SK-N-SH (cell line): ENCODE data around the gene RTN4RL1. TPM values are rescaled to one million over a fixed set of nuclear protein-coding genes. Genes with fewer than 3 reads are reported as not detected.
A peak's percentile ranks its signal among the peaks of the same experiment; 100 is the strongest.

Experiments
- CTCF ChIA-PET: fragments of 300-600, 350-600 bp; formaldehyde crosslinking; extraction: SDS; loops from one replicate; lab custom pipeline; 2021; lab: Yijun Ruan, JAX
- POLR2A ChIA-PET: fragments of 350-600 bp; sonication (Branson Sonifier 250); formaldehyde crosslinking; extraction: SDS; loops from one replicate; lab custom pipeline; 2020; ENCODE audit warnings: antibody characterized with exemption, inconsistent platforms; lab: Yijun Ruan, JAX
- DNase-seq: peaks from one replicate; pipeline ENCODE4 v3.0.0; 2012
- H2AFZ ChIP-seq: fragments of 200-600 bp; sonication (generic); 2 replicates; pipeline ENCODE4 v1.8.1; 2016; ENCODE audit warnings: antibody characterized with exemption, mild to moderate bottlenecking, low read depth
- H3F3A ChIP-seq: fragments of 200-600 bp; sonication (generic); replicated peaks from 2 replicates; pipeline ENCODE3; 2016; ENCODE audit warnings: antibody characterized with exemption, mild to moderate bottlenecking; ENCODE audit not compliant: insufficient read depth
- H3K27ac ChIP-seq, 2 experiments: fragments of 200-500 bp in 1 of 2; fragments of 200-600 bp in 1 of 2; sonication (Bioruptor generic) in 1 of 2; sonication (generic), shearing (Covaris generic) in 1 of 2; 2 replicates each; pipeline versions ENCODE4 v1.5.1 to v1.6.1; 2014 to 2016; ENCODE audit warnings: low read depth in 2 of 2, inconsistent platforms in 1 of 2, low read length in 1 of 2, mild to moderate bottlenecking in 1 of 2, mixed read lengths in 1 of 2
- H3K27me3 ChIP-seq: fragments of 200-600 bp; sonication (generic), shearing (Covaris generic); 2 replicates; pipeline ENCODE4 v1.6.1; 2016; ENCODE audit warnings: mixed run types; ENCODE audit not compliant: insufficient read depth
- H3K36me3 ChIP-seq, 2 experiments: fragments of 200-500 bp in 1 of 2; fragments of 200-600 bp in 1 of 2; sonication (Bioruptor generic) in 1 of 2; sonication (generic) in 1 of 2; replicated peaks in 1 of 2; 2 replicates each; pipeline versions ENCODE3 to v1.5.1; 2014 to 2016; ENCODE audit warnings: low read length in 1 of 2, mild to moderate bottlenecking in 1 of 2; ENCODE audit not compliant: insufficient read depth in 2 of 2, control insufficient read depth in 1 of 2
- H3K4me1 ChIP-seq, 2 experiments: fragments of 200-500 bp in 1 of 2; fragments of 200-600 bp in 1 of 2; sonication (Bioruptor generic) in 1 of 2; sonication (generic), shearing (Covaris generic) in 1 of 2; 2 replicates each; pipeline versions ENCODE4 v1.5.1 to v1.6.1; 2014 to 2016; ENCODE audit warnings: low read depth in 1 of 2, low read length in 1 of 2, mixed run types in 1 of 2; ENCODE audit not compliant: insufficient read depth in 2 of 2, control insufficient read depth in 1 of 2
- H3K4me2 ChIP-seq: fragments of 200-600 bp; sonication (generic), shearing (Covaris generic); 2 replicates; pipeline ENCODE4 v1.6.1; 2017; ENCODE audit warnings: mixed run types
- H3K4me3 ChIP-seq, 2 experiments: fragments of 200-500 bp in 1 of 2; fragments of 200-600 bp in 1 of 2; sonication (Bioruptor generic) in 1 of 2; sonication (generic), shearing (Covaris generic) in 1 of 2; 2 replicates each; pipeline versions ENCODE4 v1.5.1 to v1.8.1; 2014 to 2016; ENCODE audit warnings: low read depth in 2 of 2, inconsistent platforms in 1 of 2, low read length in 1 of 2, mild to moderate bottlenecking in 1 of 2, mixed read lengths in 1 of 2, moderate library complexity in 1 of 2
- H3K79me2 ChIP-seq: fragments of 200-600 bp; sonication (generic); 2 replicates; pipeline ENCODE4 v1.8.1; 2017; ENCODE audit warnings: mild to moderate bottlenecking; ENCODE audit not compliant: insufficient read depth
- H3K9ac ChIP-seq: fragments of 200-600 bp; sonication (generic); 2 replicates; pipeline ENCODE4 v1.6.1; 2017; ENCODE audit warnings: mixed run types
- H3K9me2 ChIP-seq: fragments of 200-600 bp; sonication (generic); 2 replicates; pipeline ENCODE4 v1.6.1; 2017; ENCODE audit warnings: mixed run types
- H3K9me3 ChIP-seq: fragments of 200-600 bp; sonication (generic); 2 replicates; pipeline ENCODE4 v1.6.1; 2017; ENCODE audit warnings: mixed run types, mild to moderate bottlenecking, moderate library complexity
- H4K20me1 ChIP-seq: fragments of 200-600 bp; sonication (generic); 2 replicates; pipeline ENCODE4 v1.6.1; 2017; ENCODE audit warnings: mild to moderate bottlenecking, mixed run types; ENCODE audit not compliant: insufficient read depth
- ELF1 ChIP-seq: IDR thresholded peaks from 2 replicates; pipeline ENCODE4 v1.4.0; 2012
- EP300 ChIP-seq, 2 experiments: IDR thresholded peaks; 2 replicates each; pipeline versions ENCODE4 v1.4.0 to v1.6.1; 2012; ENCODE audit warnings: borderline replicate concordance in 1 of 2, low read depth in 1 of 2, low read length in 1 of 2
- FOXM1 ChIP-seq: IDR thresholded peaks from 2 replicates; pipeline ENCODE4 v1.4.0; 2012; ENCODE audit warnings: low read depth, mild to moderate bottlenecking
- GATA2 ChIP-seq: sonication (generic); formaldehyde crosslinking; IDR thresholded peaks from 2 replicates; pipeline ENCODE4 v1.5.0; 2020; ENCODE audit warnings: mild to moderate bottlenecking, missing genetic modification reagents
- IRF3 ChIP-seq: fragments of 150-350 bp; IDR thresholded peaks from 2 replicates; pipeline ENCODE4 v1.6.1; 2016; ENCODE audit warnings: mild to moderate bottlenecking, low read depth, low read length
- MEF2A ChIP-seq: IDR thresholded peaks from 2 replicates; pipeline ENCODE4 v1.4.0; 2012; ENCODE audit warnings: low read depth, borderline replicate concordance
- MXI1 ChIP-seq: IDR thresholded peaks from 2 replicates; pipeline ENCODE4 v1.6.1; 2012; ENCODE audit warnings: mild to moderate bottlenecking, low read depth, low read length, improper control_type of control experiment
- NRF1 ChIP-seq: IDR thresholded peaks from 2 replicates; pipeline ENCODE4 v1.6.1; 2012; ENCODE audit warnings: low read depth, mild to moderate bottlenecking, low read length
- POLR2AphosphoS5 ChIP-seq: IDR thresholded peaks from 2 replicates; pipeline ENCODE4 v1.6.1; 2012; ENCODE audit warnings: low read depth, low read length
- RAD21 ChIP-seq: IDR thresholded peaks from 2 replicates; pipeline ENCODE4 v1.6.1; 2012; ENCODE audit warnings: mild to moderate bottlenecking, low read length
- RCOR1 ChIP-seq: fragments of 150-350 bp; IDR thresholded peaks from 2 replicates; pipeline ENCODE4 v1.6.1; 2017; ENCODE audit warnings: antibody characterized with exemption, low read length
- RFX5 ChIP-seq: IDR thresholded peaks from 2 replicates; pipeline ENCODE4 v1.6.1; 2012; ENCODE audit warnings: mild to moderate bottlenecking, improper control_type of control experiment, low read length
- SIN3A ChIP-seq: IDR thresholded peaks from 2 replicates; pipeline ENCODE4 v1.6.1; 2012; ENCODE audit warnings: low read depth, mild to moderate bottlenecking, low read length, moderate library complexity, borderline replicate concordance
- SMC3 ChIP-seq: IDR thresholded peaks from 2 replicates; pipeline ENCODE4 v1.6.1; 2012; ENCODE audit warnings: low read depth, low read length, improper control_type of control experiment
- TAF1 ChIP-seq: IDR thresholded peaks from 2 replicates; pipeline ENCODE4 v1.6.1; 2012; ENCODE audit warnings: low read depth, mild to moderate bottlenecking, low read length, moderate library complexity, borderline replicate concordance
- TCF12 ChIP-seq: IDR thresholded peaks from 2 replicates; pipeline ENCODE4 v1.4.0; 2012
- TEAD4 ChIP-seq: IDR thresholded peaks from 2 replicates; pipeline ENCODE4 v1.4.0; 2012; ENCODE audit warnings: mild to moderate bottlenecking, borderline replicate concordance; ENCODE audit not compliant: insufficient read depth
- USF1 ChIP-seq: IDR thresholded peaks from 2 replicates; pipeline ENCODE4 v1.4.0; 2012; ENCODE audit warnings: low read depth, borderline replicate concordance
- USF2 ChIP-seq: fragments of 150-350 bp; IDR thresholded peaks from 2 replicates; pipeline ENCODE4 v1.6.1; 2017; ENCODE audit warnings: antibody characterized with exemption, low read length, low read depth, borderline replicate concordance
- ZBTB33 ChIP-seq: IDR thresholded peaks from 2 replicates; pipeline ENCODE4 v1.4.0; 2012; ENCODE audit warnings: low read depth, borderline replicate concordance
- WGBS: methylation state at CpG from one replicate; pipeline ENCODE4 v1.1.6; 2017; ENCODE audit warnings: low lambda C conversion rate; 5-methylcytosine and 5-hydroxymethylcytosine counted together
- polyA plus RNA-seq, 3 experiments: library from polyadenylated mRNA; depleted of rRNA; stranded (reverse); fragments of >200 nt; gene quantifications; 2 replicates each; pipeline ENCODE4 v1.2.3, GENCODE V29; 2012
- TF ChIP-seq, protein P1 (sequence below): fragments of 200-600 bp; sonication (generic); IDR thresholded peaks from 2 replicates; pipeline ENCODE4 v1.6.1; 2017; ENCODE audit warnings: antibody characterized with exemption, mild to moderate bottlenecking, moderate library complexity

Gene RTN4RL1
- polyA plus RNA-seq, 1 of the 3 experiments (the other 2 are of a cell fraction), result 0.07 TPM

- no peak for DNase-seq
- Histone ChIP-seq H3F3A (no peaks in the 10 kb centered on the region), H3K9ac (no peak overlapping the region)
- no peak for TF ChIP-seq SIN3A
- TF ChIP-seq POLR2AphosphoS5, result no peak
- no peak for TF ChIP-seq RCOR1
- no peak for TF ChIP-seq SMC3
- TF ChIP-seq, all 33 proteins: peak for 0
- Histone ChIP-seq H3K36me3 (no peaks in the 10 kb centered on the region), H2AFZ (no peak overlapping the region), H3K79me2 (no peaks in the 10 kb centered on the region), H3K4me2 (no peak overlapping the region), H3K9me3 (no peaks in the 10 kb centered on the region), H3K4me1 (peaks cover 0 to 16% of the 10 kb centered on the region in 2 experiments; a peak in 1 of 4 replicates), H4K20me1 (no peaks in the 10 kb centered on the region), H3K4me3 (no peak overlapping the region), H3K27me3 (no peaks in the 10 kb centered on the region), H3K27ac (no peak overlapping the region), H3K9me2 (no peaks in the 10 kb centered on the region)
- POLR2A ChIA-PET, result no interaction called here
- 91% methylated on average over 12 of the region's 12 CpGs for WGBS
- CTCF ChIA-PET, result no interaction called here
Measured at GRCh38 chr17:1945621-1946020, 79.5 kb downstream of the RTN4RL1 start.

DNA sequence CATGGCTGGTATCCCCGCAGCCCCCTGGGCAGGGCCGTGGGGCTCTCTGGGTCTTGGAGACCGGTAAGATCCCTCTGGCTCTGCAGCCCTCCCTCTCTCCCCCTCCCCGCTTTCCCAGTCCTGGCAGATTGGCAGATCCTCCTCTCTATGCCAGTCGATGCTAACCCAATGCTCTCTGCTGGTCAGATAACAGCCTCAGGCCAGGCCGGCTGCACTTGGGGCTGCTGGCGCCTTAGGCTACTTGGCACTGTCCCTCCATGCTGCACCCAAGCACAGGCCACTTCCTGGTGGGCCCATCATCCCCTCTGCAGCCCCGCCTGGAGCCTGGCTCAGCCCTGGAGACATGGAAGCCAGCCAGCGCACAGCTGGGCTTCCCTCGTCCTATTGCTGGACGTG is 81.7 kb downstream of the RTN4RL1 start:
- POLR2A ChIA-PET, result no interaction called here
- Histone ChIP-seq H3K9me3 (no peaks in the 10 kb centered on the region), H4K20me1 (no peaks in the 10 kb centered on the region), H3K79me2 (no peaks in the 10 kb centered on the region), H3F3A (no peaks in the 10 kb centered on the region), H2AFZ (no peak overlapping the region), H3K9me2 (no peaks in the 10 kb centered on the region), H3K9ac (no peak overlapping the region), H3K4me1 (peaks cover 0 to 27% of the 10 kb centered on the region in 2 experiments; a peak in 1 of 4 replicates), H3K4me3 (no peak overlapping the region), H3K27ac (no peak overlapping the region), H3K27me3 (no peaks in the 10 kb centered on the region), H3K36me3 (no peaks in the 10 kb centered on the region), H3K4me2 (no peak overlapping the region)
- peak; percentile 80 for DNase-seq
- CTCF ChIA-PET, result interaction anchor here (0.6 to 1.2 kb wide), 2 partner anchors 38 to 98 kb away, joined by 3 to 5 read pairs; no protein-coding TSS in a partner anchor
- WGBS, result 63% methylated on average over 9 of the region's 11 CpGs
- TF ChIP-seq RFX5 (no peak), GATA2 (no peak), FOXM1 (no peak), IRF3 (no peak), MXI1 (no peak), RAD21 (no peak), POLR2AphosphoS5 (no peak), MEF2A (no peak), TAF1 (no peak), ZBTB33 (no peak), TCF12 (no peak), EP300 (IDR thresholded peaks at IDR 0.05; ENCODE audit: borderline replicate concordance in 1 of 2, low read depth in 1 of 2, low read length in 1 of 2) (no peak), TEAD4 (no peak), USF2 (no peak), NRF1 (no peak), USF1 (no peak), ELF1 (no peak)
- TF ChIP-seq, protein P1, sequence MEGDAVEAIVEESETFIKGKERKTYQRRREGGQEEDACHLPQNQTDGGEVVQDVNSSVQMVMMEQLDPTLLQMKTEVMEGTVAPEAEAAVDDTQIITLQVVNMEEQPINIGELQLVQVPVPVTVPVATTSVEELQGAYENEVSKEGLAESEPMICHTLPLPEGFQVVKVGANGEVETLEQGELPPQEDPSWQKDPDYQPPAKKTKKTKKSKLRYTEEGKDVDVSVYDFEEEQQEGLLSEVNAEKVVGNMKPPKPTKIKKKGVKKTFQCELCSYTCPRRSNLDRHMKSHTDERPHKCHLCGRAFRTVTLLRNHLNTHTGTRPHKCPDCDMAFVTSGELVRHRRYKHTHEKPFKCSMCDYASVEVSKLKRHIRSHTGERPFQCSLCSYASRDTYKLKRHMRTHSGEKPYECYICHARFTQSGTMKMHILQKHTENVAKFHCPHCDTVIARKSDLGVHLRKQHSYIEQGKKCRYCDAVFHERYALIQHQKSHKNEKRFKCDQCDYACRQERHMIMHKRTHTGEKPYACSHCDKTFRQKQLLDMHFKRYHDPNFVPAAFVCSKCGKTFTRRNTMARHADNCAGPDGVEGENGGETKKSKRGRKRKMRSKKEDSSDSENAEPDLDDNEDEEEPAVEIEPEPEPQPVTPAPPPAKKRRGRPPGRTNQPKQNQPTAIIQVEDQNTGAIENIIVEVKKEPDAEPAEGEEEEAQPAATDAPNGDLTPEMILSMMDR, result no peak
